IPS-15b (cell line): ENCODE measurements around the gene EYA3.

Experiments
- H3K27me3 ChIP-seq: one replicate; pipeline ENCODE4 v1.6.1; 2013; ENCODE audit warnings: low read length; ENCODE audit not compliant: control insufficient read depth, insufficient read depth
- H3K36me3 ChIP-seq: one replicate; pipeline ENCODE4 v1.6.1; 2013; ENCODE audit warnings: low read length; ENCODE audit not compliant: control insufficient read depth, insufficient read depth
- H3K4me1 ChIP-seq: one replicate; pipeline ENCODE4 v1.6.1; 2013; ENCODE audit warnings: mild to moderate bottlenecking, low read length; ENCODE audit not compliant: control insufficient read depth, insufficient read depth
- H3K4me3 ChIP-seq: one replicate; pipeline ENCODE4 v1.5.1; 2013; ENCODE audit warnings: low read depth, low read length
- H3K9ac ChIP-seq: one replicate; pipeline ENCODE4 v1.6.1; 2013; ENCODE audit warnings: low read depth, mild to moderate bottlenecking, low read length
- H3K9me3 ChIP-seq: one replicate; pipeline ENCODE4 v1.6.1; 2013; ENCODE audit warnings: mild to moderate bottlenecking, low read length; ENCODE audit not compliant: control insufficient read depth, insufficient read depth

Gene EYA3, protein sequence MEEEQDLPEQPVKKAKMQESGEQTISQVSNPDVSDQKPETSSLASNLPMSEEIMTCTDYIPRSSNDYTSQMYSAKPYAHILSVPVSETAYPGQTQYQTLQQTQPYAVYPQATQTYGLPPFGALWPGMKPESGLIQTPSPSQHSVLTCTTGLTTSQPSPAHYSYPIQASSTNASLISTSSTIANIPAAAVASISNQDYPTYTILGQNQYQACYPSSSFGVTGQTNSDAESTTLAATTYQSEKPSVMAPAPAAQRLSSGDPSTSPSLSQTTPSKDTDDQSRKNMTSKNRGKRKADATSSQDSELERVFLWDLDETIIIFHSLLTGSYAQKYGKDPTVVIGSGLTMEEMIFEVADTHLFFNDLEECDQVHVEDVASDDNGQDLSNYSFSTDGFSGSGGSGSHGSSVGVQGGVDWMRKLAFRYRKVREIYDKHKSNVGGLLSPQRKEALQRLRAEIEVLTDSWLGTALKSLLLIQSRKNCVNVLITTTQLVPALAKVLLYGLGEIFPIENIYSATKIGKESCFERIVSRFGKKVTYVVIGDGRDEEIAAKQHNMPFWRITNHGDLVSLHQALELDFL

DNA sequence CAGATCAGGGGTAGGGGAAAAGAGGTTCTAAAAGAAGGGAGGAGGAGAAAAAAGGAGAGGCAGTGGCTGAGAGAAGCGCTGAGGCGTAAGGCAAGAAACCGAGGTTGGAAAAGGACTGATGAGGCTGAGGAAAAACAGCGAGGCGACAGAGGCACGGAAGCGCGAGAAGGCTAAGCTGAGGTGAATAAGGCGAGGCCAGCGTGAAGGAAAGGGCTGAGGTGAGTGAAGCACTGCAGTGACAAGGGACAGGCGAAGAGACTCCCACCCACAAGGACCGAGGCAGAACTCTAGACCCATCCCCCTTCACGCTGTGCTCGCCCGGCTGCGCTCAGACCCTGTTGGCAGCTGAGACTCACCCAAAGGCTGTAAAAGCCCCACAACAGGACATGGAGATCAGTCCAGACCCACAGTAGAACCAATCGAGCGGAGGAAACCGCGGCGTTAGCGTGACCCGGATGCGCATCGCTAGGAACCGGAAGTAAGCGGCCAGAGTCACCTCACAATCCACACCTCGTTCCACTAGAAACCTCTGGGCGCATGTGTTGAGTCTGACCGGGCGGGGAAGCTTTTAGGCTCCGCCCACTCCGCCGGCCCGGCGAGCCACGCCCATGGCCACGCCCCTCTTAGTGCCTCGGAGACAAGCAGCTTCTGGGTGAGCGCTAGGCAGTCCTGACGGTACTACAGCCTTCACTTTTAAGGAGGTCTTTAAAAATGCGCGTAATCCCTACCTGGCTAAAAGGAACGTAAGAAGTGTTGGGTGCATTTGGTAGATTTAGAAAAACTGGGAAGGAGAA is at the start of gene EYA3:
EYA3 (minus strand) TSS at position 443 of the 794 bp plus-strand sequence. CDS start 30,584 bp downstream, outside the sequence.
- no peaks in the 10 kb centered on the region for H3K27me3 ChIP-seq
- H3K4me3 ChIP-seq = peak within 1 kb of the TSS; percentile 96
- no peaks in the 10 kb centered on the region for H3K9me3 ChIP-seq
- H3K36me3 ChIP-seq = no peaks in the 10 kb centered on the region
- peaks cover 7% of the 10 kb centered on the region for H3K4me1 ChIP-seq
- H3K9ac ChIP-seq = peak within 1 kb of the TSS; percentile 87

GRCh38 chr1:28136922-28137613 is 48.7 kb upstream of the EYA3 start:
- Histone ChIP-seq H3K36me3 (no peaks in the 10 kb centered on the region), H3K27me3 (no peaks in the 10 kb centered on the region), H3K4me1 (no peaks in the 10 kb centered on the region), H3K9me3 (no peaks in the 10 kb centered on the region), H3K4me3 (no peak overlapping the region), H3K9ac (no peak overlapping the region)

- Histone ChIP-seq H3K27me3 (no peaks in the 10 kb centered on the region), H3K4me3 (no peak overlapping the region), H3K9ac (no peak overlapping the region), H3K4me1 (no peaks in the 10 kb centered on the region), H3K9me3 (no peaks in the 10 kb centered on the region), H3K36me3 (no peaks in the 10 kb centered on the region)
These were observed 47.9 kb upstream of the EYA3 start for GRCh38 chr1:28136169-28136921.

DNA sequence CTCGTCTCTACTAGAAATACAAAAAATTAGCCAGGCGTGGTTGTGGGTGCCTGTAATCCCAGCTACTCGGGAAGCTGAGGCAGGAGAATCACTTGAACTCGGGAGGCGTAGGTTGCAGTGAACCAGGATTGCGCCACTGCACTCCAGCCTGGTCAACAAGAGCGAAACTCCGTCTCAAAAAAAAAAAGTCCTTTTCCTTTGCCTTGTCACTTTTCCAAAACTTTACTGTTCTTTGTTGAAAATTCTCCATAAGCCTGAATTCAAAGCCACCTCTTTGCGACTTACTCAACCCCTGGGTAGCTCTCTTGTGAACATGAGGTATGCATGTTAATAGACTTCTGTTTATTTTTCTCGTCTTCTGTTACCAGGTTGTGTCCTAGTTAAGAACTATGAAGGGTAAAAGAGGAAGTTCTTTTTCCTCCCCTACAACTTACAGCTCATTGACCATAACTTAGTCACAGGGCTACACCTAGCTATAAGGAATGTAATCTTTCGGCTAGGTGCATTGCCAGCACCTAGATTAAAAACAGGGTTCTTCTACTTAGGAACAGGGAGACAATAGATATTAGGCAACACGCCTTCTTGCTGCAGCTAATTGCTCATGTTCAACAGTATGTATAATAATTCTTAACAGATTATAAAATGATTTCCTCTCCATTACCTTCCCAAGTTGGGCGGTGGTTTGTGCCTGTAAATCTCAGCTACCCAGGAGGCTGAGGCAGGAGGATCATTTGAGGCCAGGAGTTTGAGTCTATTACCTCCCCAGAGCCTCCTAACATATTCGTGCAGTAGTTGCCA is 47.2 kb upstream of the EYA3 start:
- H3K27me3 ChIP-seq = no peaks in the 10 kb centered on the region
- no peak overlapping the region for H3K4me3 ChIP-seq
- H3K4me1 ChIP-seq = no peaks in the 10 kb centered on the region
- no peak overlapping the region for H3K9ac ChIP-seq
- H3K9me3 ChIP-seq = no peaks in the 10 kb centered on the region
- no peaks in the 10 kb centered on the region for H3K36me3 ChIP-seq

DNA sequence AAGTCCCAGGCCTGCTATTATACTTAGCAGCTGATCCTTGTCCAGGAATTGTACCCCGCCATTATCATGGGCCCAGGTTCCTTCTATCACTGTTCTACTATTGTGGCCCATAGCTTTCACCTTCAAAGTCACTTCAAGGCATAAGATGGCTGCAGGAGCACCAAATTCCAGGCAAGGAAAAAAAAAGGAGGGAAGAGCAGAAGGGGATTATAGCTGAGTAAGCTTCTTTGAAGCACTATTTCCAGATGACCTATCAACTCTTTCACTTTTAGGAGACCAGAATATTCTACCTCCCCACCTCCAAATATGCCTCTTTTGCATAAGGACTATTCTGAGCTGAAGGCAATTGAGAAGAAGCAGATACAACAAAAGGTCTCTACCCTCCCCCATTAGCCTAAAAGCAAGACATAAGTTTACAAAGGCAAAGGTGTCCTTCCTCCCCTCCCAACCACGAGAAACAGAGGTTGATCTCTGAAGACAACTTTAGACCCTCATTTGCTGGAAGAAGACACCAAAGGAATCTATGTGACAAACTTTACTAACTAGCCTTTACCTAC is 46.3 kb upstream of the EYA3 start:
- Histone ChIP-seq H3K36me3 (no peaks in the 10 kb centered on the region), H3K4me1 (no peaks in the 10 kb centered on the region), H3K27me3 (no peaks in the 10 kb centered on the region), H3K9me3 (no peaks in the 10 kb centered on the region), H3K9ac (no peak overlapping the region), H3K4me3 (no peak overlapping the region)

- H3K4me1 ChIP-seq = no peaks in the 10 kb centered on the region
- H3K27me3 ChIP-seq = no peaks in the 10 kb centered on the region
These were observed 44.1 kb upstream of the EYA3 start for GRCh38 chr1:28132171-28133167.

DNA sequence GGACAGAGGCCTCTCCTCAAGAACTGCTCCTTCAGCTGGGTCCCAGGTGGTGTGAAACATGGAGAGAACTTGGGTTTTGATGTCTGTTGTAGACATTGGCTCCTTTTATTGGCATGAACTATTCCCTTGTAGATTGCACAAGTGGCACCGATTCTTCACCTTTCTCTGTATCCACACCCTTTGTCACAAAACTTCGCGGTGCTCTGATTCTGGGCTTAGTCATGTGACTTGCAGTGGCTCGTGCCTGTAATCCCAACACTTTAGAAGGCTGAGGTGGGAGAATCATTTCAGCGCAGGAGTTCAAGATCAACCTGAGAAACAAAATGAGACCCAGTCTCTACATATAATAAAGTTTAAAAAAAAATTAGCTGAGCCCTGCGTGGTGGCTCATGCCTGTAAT is 42.5 kb upstream of the EYA3 start:
- no peaks in the 10 kb centered on the region for H3K36me3 ChIP-seq
- H3K4me3 ChIP-seq = no peak overlapping the region
- H3K9me3 ChIP-seq = no peaks in the 10 kb centered on the region
- H3K4me1 ChIP-seq = no peaks in the 10 kb centered on the region
- H3K27me3 ChIP-seq = no peaks in the 10 kb centered on the region
- no peak overlapping the region for H3K9ac ChIP-seq

More at GRCh38 chr1:28132171-28133167, 44.1 kb upstream of the EYA3 start:
- no peak overlapping the region for H3K9ac ChIP-seq
- H3K4me3 ChIP-seq = no peak overlapping the region
- no peaks in the 10 kb centered on the region for H3K36me3 ChIP-seq
- no peaks in the 10 kb centered on the region for H3K9me3 ChIP-seq

GRCh38 chr1:28129150-28129549 is 40.7 kb upstream of the EYA3 start:
- H3K27me3 ChIP-seq = no peaks in the 10 kb centered on the region
- no peaks in the 10 kb centered on the region for H3K36me3 ChIP-seq
- no peaks in the 10 kb centered on the region for H3K9me3 ChIP-seq
- no peak overlapping the region for H3K9ac ChIP-seq
- no peak overlapping the region for H3K4me3 ChIP-seq
- no peaks in the 10 kb centered on the region for H3K4me1 ChIP-seq

GRCh38 chr1:28127617-28128257 is 39.3 kb upstream of the EYA3 start:
- H3K27me3 ChIP-seq = no peaks in the 10 kb centered on the region
- no peak overlapping the region for H3K4me3 ChIP-seq
- H3K9ac ChIP-seq = no peak overlapping the region
- no peaks in the 10 kb centered on the region for H3K9me3 ChIP-seq
- no peaks in the 10 kb centered on the region for H3K4me1 ChIP-seq
- no peaks in the 10 kb centered on the region for H3K36me3 ChIP-seq
